ENCODE results near the gene TCTN3.
"Not testable (repeated sequence)": the region's sequence is repeated elsewhere in the genome, so short reads cannot be mapped to it uniquely, and the experiment has no call there.

Gene TCTN3

GRCh38 chr10:95628786-95629185 lies 64.9 kb downstream of the TCTN3 start:
- no peak for DNase-seq (ENCODE audit: low spot score)

- DNase-seq (ENCODE audit: low spot score): no peak
Measured at GRCh38 chr10:95626500-95626899, 67.2 kb downstream of the TCTN3 start.

- DNase-seq (ENCODE audit: low spot score): not testable (repeated sequence)
Measured at GRCh38 chr10:95620415-95620814, 73.3 kb downstream of the TCTN3 start.

GRCh38 chr10:95618101-95618500 lies 75.6 kb downstream of the TCTN3 start:
- DNase-seq (ENCODE audit: low spot score): no peak

- no peak for DNase-seq (ENCODE audit: low spot score)
Measured at GRCh38 chr10:95616446-95616845, 77.3 kb downstream of the TCTN3 start.

Data from AG08396 (cell line).